Esophagus muscularis mucosa (tissue), 4 donors: ENCODE results near the gene BCAR1.

Experiments used
- CTCF ChIP-seq, 3 experiments: fragments of 200-600 bp in 2 of 3; fragments of 450-650 bp in 1 of 3; sonication (generic) in 2 of 3; IDR thresholded peaks; one replicate each; pipeline ENCODE4 v1.5.1; 2017 to 2019; ENCODE audit warnings: antibody characterized with exemption in 3 of 3, mild to moderate bottlenecking in 2 of 3, moderate library complexity in 1 of 3
- EP300 ChIP-seq: sonication (generic); formaldehyde crosslinking; IDR thresholded peaks from one replicate; pipeline ENCODE4 v1.6.1; 2017; ENCODE audit warnings: antibody characterized with exemption
- POLR2A ChIP-seq: fragments of 450-650 bp; IDR thresholded peaks from one replicate; pipeline ENCODE4 v1.6.1; 2017; ENCODE audit warnings: antibody characterized with exemption, moderate library complexity, mild to moderate bottlenecking, low read depth

GRCh38 chr16:75216576-75216975 is 34.8 kb downstream of the BCAR1 start:
- TF ChIP-seq CTCF (IDR thresholded peaks at IDR 0.05) (no peak), POLR2A (no peak), EP300 (no peak)
